HG02885 (cell line): Measurements from ENCODE around the gene CNIH3.

Experiments used
- ATAC-seq: cut with Tn5 transposase; IDR thresholded peaks from one replicate; pipeline ENCODE4 v1.9.1; 2021; ENCODE audit warnings: mild to moderate bottlenecking; ENCODE audit not compliant: unreplicated experiment, poor library complexity

The CNIH3 gene

GRCh38 chr1:224762701-224763100 lies 146.6 kb downstream of the CNIH3 start:
- no peak for ATAC-seq

GRCh38 chr1:224763126-224763775 lies 147.1 kb downstream of the CNIH3 start:
- ATAC-seq = no peak

GRCh38 chr1:224766266-224766665 lies 150.1 kb downstream of the CNIH3 start:
- ATAC-seq = no peak

DNA sequence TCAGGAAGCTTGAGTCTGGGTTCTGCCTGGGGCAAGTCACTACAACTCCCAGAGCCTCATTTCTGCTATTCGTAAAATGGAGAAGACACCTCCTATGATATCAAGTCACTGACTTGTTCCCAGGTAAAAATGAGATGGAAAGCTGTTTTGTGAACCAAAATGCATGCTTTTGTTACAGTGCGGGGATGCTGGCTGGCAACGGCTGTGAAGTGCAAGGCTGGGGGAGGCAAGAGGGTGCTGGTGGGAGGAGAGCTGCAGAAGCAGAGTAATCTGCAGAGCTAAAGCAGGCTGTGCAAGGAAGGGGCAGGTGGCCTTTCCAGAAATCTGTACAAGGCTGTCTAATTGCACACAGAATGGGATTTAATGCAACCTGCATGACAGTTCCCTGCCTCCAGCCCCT lies 150.9 kb downstream of the CNIH3 start:
- no peak for ATAC-seq

- ATAC-seq = no peak
These were observed 151.6 kb downstream of the CNIH3 start for GRCh38 chr1:224767676-224768075.

- no peak for ATAC-seq
These were observed 152.9 kb downstream of the CNIH3 start for GRCh38 chr1:224768971-224769370.

- ATAC-seq = no peak
These were observed 153.6 kb downstream of the CNIH3 start for GRCh38 chr1:224769452-224770335.

DNA sequence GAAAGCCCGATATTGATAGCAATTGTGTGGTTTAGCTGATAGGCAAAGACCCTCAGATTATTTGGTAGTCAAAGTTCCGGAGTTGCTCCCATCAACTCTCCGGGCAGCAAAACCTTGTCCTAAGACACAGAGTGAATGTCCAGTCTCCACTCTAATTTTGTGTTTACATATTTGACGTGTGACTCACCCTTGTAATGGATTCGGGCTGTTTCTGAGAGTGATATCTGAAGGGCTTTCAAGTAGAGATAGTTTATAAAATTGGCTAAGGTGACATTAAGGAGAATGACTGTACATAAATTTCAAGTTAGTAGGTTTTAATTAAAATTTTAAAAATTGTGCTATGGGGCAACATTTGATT lies 154.2 kb downstream of the CNIH3 start:
- ATAC-seq = no peak

GRCh38 chr1:224773646-224774045 lies 157.5 kb downstream of the CNIH3 start:
- ATAC-seq = no peak

GRCh38 chr1:224774378-224774777 lies 158.3 kb downstream of the CNIH3 start:
- peak; percentile 53 for ATAC-seq

- ATAC-seq = no peak
These were observed 161.1 kb downstream of the CNIH3 start for GRCh38 chr1:224777180-224777579.

- no peak for ATAC-seq
These were observed 163.4 kb downstream of the CNIH3 start for GRCh38 chr1:224779536-224779935.

GRCh38 chr1:224780736-224781135 lies 164.6 kb downstream of the CNIH3 start:
- no peak for ATAC-seq

DNA sequence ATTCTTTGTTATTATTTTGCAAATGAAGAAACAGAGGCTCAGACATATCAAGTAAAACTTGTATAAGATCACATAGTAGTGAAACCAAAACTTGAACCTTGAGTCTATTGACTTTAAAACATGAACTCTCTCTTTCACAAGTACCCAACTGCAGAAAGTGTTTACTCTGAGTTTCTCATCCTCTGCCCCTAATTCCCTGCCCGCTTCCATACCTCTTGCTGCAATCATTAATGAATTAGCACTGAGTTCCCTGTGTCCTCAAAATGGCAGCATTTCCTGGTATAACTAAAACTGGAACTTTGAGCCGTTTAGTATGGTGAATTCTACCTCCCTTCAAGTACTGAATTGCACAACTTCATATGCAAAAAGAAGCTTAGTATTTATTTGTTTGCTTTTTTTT lies 165.7 kb downstream of the CNIH3 start:
- peak; percentile 40 for ATAC-seq

GRCh38 chr1:224782281-224783000 lies 166.3 kb downstream of the CNIH3 start:
- ATAC-seq = peak; percentile 3

GRCh38 chr1:224783006-224783651 lies 167.0 kb downstream of the CNIH3 start:
- peak; percentile 73 for ATAC-seq

GRCh38 chr1:224784265-224785039 lies 168.3 kb downstream of the CNIH3 start:
- no peak for ATAC-seq

DNA sequence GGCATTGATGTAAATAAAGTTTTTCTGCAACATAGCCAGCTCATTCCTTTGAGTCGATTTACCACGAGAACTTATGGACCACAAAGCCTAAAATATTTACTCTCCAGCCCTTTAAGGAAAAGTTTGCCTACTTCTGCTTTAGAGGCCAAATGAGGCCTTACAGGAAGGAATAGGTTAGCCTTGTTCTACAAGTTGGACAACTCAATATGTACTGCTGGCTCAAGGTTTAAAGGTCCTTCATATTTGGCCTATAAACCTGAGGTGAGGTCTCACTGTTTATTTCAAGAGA lies 168.9 kb downstream of the CNIH3 start:
- ATAC-seq = no peak

DNA sequence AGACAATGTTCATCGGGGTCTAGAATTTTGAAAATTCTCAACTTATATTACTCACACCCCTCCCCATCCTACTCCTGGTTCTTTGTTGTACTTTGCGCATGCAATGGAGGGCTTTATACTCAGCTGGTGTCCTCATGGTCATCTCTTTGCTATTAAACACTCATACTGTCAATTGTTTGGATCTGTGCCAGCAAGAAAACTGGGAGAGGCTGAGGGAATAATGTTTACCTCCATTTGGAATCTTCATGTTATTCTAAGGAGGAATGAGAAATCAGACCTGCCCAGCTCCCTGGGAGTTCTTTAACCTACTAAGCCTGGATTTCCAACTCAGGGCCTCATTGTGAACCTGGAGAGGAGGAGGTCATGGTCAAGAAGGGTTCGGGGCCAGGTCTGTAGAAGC lies 169.5 kb downstream of the CNIH3 start:
- no peak for ATAC-seq
